Astrocyte (in vitro differentiated cells and primary cell): ENCODE results near the gene OPA1. TPM values are rescaled to one million over a fixed set of nuclear protein-coding genes. Genes with fewer than 3 reads are reported as not detected.

Source experiments
- DNase-seq: peaks from one replicate; pipeline ENCODE4 v3.0.0-alpha.2; 2010; ENCODE audit warnings: low read depth
- FAIRE-seq: peaks from 2 replicates; lab custom pipeline; 2011; peaks lifted over from hg19 to GRCh38; lab: Jason Lieb, UNC
- H2AFZ ChIP-seq: 2 replicates; pipeline ENCODE4 v1.6.0; 2012; ENCODE audit warnings: low read depth, low read length, inconsistent platforms
- H3K27ac ChIP-seq: 2 replicates; pipeline ENCODE4 v1.5.1; 2011; ENCODE audit warnings: low read depth, low read length, inconsistent platforms
- H3K27me3 ChIP-seq: 2 replicates; pipeline ENCODE4 v1.6.0; 2011; ENCODE audit warnings: low read length, inconsistent platforms; ENCODE audit not compliant: insufficient read depth
- H3K36me3 ChIP-seq: 2 replicates; pipeline ENCODE4 v1.5.1; 2011; ENCODE audit warnings: low read length, inconsistent platforms; ENCODE audit not compliant: insufficient read depth
- H3K4me1 ChIP-seq: 2 replicates; pipeline ENCODE4 v1.5.1; 2011; ENCODE audit warnings: low read length, inconsistent platforms; ENCODE audit not compliant: insufficient read depth
- H3K4me2 ChIP-seq: 2 replicates; pipeline ENCODE4 v1.6.0; 2012; ENCODE audit warnings: low read length, inconsistent platforms
- H3K4me3 ChIP-seq: 2 replicates; pipeline ENCODE4 v1.5.1; 2011; ENCODE audit warnings: low read depth, mild to moderate bottlenecking, low read length, inconsistent platforms; ENCODE audit not compliant: insufficient read depth
- H3K79me2 ChIP-seq: 2 replicates; pipeline ENCODE4 v1.6.0; 2012; ENCODE audit warnings: mild to moderate bottlenecking, low read length, inconsistent platforms; ENCODE audit not compliant: insufficient read depth
- H3K9ac ChIP-seq: 2 replicates; pipeline ENCODE4 v1.6.0; 2012; ENCODE audit warnings: mild to moderate bottlenecking, low read length, inconsistent platforms
- H3K9me3 ChIP-seq: 2 replicates; pipeline ENCODE4 v1.5.1; 2012; ENCODE audit warnings: low read depth, mild to moderate bottlenecking, low read length, inconsistent platforms; ENCODE audit not compliant: insufficient read depth
- H4K20me1 ChIP-seq: 2 replicates; pipeline ENCODE4 v1.6.0; 2012; ENCODE audit warnings: low read length, inconsistent platforms; ENCODE audit not compliant: insufficient read depth
- H3K27ac Mint-ChIP-seq: one replicate; pipeline ENCODE4 v1.8.0; 2021; ENCODE audit warnings: mild to moderate bottlenecking, mixed read lengths; ENCODE audit not compliant: unreplicated experiment
- H3K27me3 Mint-ChIP-seq: one replicate; pipeline ENCODE4 v1.8.0; 2021; ENCODE audit warnings: low read depth, mixed read lengths; ENCODE audit not compliant: unreplicated experiment
- H3K36me3 Mint-ChIP-seq: one replicate; pipeline ENCODE4 v1.8.0; 2021; ENCODE audit warnings: low read depth, mixed read lengths; ENCODE audit not compliant: unreplicated experiment
- H3K4me1 Mint-ChIP-seq: one replicate; pipeline ENCODE4 v1.8.0; 2021; ENCODE audit warnings: low read depth, mixed read lengths; ENCODE audit not compliant: unreplicated experiment
- H3K4me3 Mint-ChIP-seq: one replicate; pipeline ENCODE4 v1.8.0; 2021; ENCODE audit warnings: mild to moderate bottlenecking, moderate library complexity, mixed read lengths; ENCODE audit not compliant: unreplicated experiment
- H3K9me3 Mint-ChIP-seq: one replicate; pipeline ENCODE4 v1.8.0; 2021; ENCODE audit warnings: mild to moderate bottlenecking, mixed read lengths; ENCODE audit not compliant: unreplicated experiment
- EZH2 ChIP-seq: IDR thresholded peaks from 2 replicates; pipeline ENCODE4 v1.6.1; 2012; ENCODE audit warnings: mild to moderate bottlenecking, low read length, inconsistent platforms; ENCODE audit not compliant: insufficient read depth
- total RNA-seq: library from RNA; stranded (reverse); gene quantifications from 2 replicates; pipeline ENCODE4 v1.2.1, GENCODE V29; 2021
- TF ChIP-seq, protein P1 (sequence below): IDR thresholded peaks from 2 replicates; pipeline ENCODE4 v1.5.1; 2011; ENCODE audit warnings: low read depth, mild to moderate bottlenecking, inconsistent platforms, low read length, moderate library complexity; ENCODE audit not compliant: insufficient read depth

Gene OPA1
- total RNA-seq, 1 donor from 2014 or later, result 61.8 TPM

DNA sequence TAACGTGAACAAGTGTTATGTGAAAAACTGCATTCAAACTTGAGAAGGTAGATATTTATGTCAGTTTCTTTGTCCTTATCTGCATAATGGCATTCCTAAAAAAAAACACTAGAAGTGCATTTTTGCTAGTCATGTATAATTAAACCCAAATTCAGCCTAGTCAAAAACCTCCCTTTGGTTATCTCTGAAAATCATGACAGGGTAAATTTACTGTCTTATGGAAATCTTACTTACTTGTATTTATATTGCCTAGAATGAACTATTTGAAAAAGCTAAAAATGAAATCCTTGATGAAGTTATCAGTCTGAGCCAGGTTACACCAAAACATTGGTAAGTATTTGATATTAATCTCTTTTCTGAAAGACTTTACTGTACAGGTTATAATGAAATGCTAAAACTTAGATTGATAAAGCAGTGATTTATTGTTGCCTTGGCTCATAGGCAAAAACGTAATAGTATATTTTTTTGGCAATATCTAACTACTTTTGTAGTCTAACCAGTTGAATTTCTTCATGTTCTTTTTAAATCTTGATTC, 55.6 kb downstream of the OPA1 start:
- Mint-ChIP-seq H3K4me3 (no peak overlapping the region), H3K9me3 (no peaks in the 10 kb centered on the region), H3K27ac (no peak overlapping the region), H3K4me1 (no peaks in the 10 kb centered on the region), H3K27me3 (no peaks in the 10 kb centered on the region), H3K36me3 (peaks cover 9% of the 10 kb centered on the region)
- H3K4me1 ChIP-seq, result no peaks in the 10 kb centered on the region
- H4K20me1 ChIP-seq, result no peaks in the 10 kb centered on the region
- DNase-seq (no peak), FAIRE-seq (peak; percentile 23)
- H2AFZ ChIP-seq, result no peak overlapping the region
- no peak overlapping the region for H3K4me3 ChIP-seq
- H3K79me2 ChIP-seq, result no peaks in the 10 kb centered on the region
- H3K4me2 ChIP-seq, result no peak overlapping the region
- no peak overlapping the region for H3K27ac ChIP-seq
- H3K9me3 ChIP-seq, result no peaks in the 10 kb centered on the region
- H3K27me3 ChIP-seq, result no peaks in the 10 kb centered on the region
- no peak overlapping the region for H3K9ac ChIP-seq
- no peak for TF ChIP-seq EZH2
- TF ChIP-seq, protein P1, sequence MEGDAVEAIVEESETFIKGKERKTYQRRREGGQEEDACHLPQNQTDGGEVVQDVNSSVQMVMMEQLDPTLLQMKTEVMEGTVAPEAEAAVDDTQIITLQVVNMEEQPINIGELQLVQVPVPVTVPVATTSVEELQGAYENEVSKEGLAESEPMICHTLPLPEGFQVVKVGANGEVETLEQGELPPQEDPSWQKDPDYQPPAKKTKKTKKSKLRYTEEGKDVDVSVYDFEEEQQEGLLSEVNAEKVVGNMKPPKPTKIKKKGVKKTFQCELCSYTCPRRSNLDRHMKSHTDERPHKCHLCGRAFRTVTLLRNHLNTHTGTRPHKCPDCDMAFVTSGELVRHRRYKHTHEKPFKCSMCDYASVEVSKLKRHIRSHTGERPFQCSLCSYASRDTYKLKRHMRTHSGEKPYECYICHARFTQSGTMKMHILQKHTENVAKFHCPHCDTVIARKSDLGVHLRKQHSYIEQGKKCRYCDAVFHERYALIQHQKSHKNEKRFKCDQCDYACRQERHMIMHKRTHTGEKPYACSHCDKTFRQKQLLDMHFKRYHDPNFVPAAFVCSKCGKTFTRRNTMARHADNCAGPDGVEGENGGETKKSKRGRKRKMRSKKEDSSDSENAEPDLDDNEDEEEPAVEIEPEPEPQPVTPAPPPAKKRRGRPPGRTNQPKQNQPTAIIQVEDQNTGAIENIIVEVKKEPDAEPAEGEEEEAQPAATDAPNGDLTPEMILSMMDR, result no peak
- H3K36me3 ChIP-seq, result peaks cover 50% of the 10 kb centered on the region

DNA sequence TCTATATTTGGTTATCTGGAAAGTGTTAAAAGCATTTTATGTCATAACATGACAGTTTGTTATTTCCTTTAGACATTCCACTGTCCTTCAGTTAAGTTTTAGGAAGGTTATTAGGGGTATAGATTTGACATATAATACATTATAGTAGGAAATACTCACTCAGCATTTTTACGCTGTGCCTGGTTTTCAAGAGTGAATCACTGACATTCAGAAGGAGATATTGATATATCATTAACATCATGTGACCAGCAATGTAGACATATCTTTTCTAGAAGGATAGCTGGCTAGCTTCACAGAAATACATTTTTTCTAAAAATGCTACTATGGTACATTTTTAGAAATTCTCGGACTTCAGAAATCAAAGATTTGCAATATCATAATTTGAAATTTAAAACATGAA, 57.6 kb downstream of the OPA1 start:
- Histone ChIP-seq H3K27ac (no peak overlapping the region), H3K79me2 (no peaks in the 10 kb centered on the region), H3K9ac (no peak overlapping the region), H3K36me3 (peaks cover 41% of the 10 kb centered on the region), H3K9me3 (no peaks in the 10 kb centered on the region), H3K4me3 (no peak overlapping the region), H3K4me1 (no peaks in the 10 kb centered on the region), H3K4me2 (no peak overlapping the region), H4K20me1 (no peaks in the 10 kb centered on the region), H3K27me3 (no peaks in the 10 kb centered on the region), H2AFZ (no peak overlapping the region)
- Mint-ChIP-seq H3K9me3 (no peaks in the 10 kb centered on the region), H3K36me3 (peaks cover 8% of the 10 kb centered on the region), H3K27me3 (no peaks in the 10 kb centered on the region), H3K27ac (no peak overlapping the region), H3K4me1 (no peaks in the 10 kb centered on the region), H3K4me3 (no peak overlapping the region)
- no peak for FAIRE-seq
- DNase-seq, result no peak
- TF ChIP-seq EZH2, result no peak
- TF ChIP-seq, protein P1, result no peak

DNA sequence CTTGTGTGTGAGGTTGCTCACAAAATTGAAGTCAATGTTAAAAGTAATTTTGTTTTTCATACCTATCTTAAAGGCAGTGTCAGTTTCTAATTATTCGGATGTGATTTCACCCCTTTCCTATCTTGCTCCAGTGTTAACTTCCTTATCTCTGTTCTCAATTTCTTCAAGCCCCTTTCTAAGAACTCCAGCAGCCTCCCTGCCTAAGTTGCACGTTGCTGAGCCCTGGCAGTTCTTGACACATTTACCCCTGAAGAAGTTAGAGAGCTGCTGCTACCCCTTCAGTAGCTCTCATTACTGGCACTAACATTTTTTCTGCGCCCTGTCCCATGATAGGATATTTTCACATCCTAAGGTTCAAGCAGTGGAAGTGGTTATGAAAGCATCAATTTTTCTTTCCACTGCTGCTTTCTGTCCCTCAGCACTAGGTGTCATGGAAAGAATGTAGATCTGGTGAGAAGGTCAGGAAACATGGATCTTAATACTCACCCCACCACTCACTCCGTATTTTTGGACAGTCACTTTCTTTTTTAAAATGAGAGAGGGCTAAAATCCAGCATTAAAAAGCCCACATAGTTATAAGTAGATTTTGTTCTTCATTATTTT, 62.9 kb downstream of the OPA1 start:
- no peaks in the 10 kb centered on the region for H3K9me3 ChIP-seq
- peaks cover 37% of the 10 kb centered on the region for H3K36me3 ChIP-seq
- Mint-ChIP-seq H3K9me3 (no peaks in the 10 kb centered on the region), H3K4me1 (peaks cover 7% of the 10 kb centered on the region), H3K27me3 (no peaks in the 10 kb centered on the region), H3K4me3 (no peak overlapping the region), H3K27ac (no peak overlapping the region), H3K36me3 (peaks cover 2% of the 10 kb centered on the region)
- H2AFZ ChIP-seq, result no peak overlapping the region
- H4K20me1 ChIP-seq, result no peaks in the 10 kb centered on the region
- DNase-seq, result no peak
- no peaks in the 10 kb centered on the region for H3K4me1 ChIP-seq
- TF ChIP-seq EZH2, result no peak
- TF ChIP-seq, protein P1, result no peak
- no peaks in the 10 kb centered on the region for H3K79me2 ChIP-seq
- H3K27me3 ChIP-seq, result no peaks in the 10 kb centered on the region
- H3K27ac ChIP-seq, result no peak overlapping the region
- no peak overlapping the region for H3K9ac ChIP-seq
- H3K4me2 ChIP-seq, result no peak overlapping the region
- no peak overlapping the region for H3K4me3 ChIP-seq
- FAIRE-seq, result no peak
